ENCODE data around the gene DPM2.

The DPM2 gene

DNA sequence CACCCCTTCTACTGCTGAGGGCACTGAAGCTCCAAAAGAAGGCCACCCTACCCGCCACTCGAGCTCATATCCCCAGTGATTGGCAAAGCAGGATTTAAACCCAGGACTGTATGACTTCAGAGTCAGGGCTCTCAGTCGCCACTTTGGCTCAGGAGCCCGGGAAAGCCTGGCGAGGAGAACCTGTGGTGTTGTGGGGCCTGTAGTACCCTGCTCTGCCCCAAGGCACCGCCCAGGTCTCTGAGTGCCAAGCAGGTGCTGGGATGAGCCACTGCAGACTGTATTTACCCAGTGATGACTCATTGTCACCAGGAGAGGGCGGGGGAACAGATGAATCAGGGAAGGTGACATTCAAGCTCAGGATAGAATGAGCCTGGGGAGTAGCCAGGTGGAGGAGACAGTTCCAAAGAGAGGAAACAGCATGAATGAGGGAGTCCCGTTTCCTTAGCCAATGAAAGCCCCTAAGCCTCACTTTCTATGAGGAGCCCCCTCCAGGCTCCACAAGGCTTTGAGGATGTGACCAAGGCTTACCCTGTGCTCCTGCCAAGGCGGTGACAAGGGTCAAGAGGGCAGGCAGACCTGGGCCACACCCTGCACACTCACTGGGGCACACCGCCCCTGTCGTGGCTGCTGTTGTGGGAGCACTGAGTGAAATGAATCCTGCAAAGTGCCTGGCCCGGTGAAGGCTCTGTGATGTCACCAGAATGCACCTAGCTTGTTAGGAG lies 17.8 kb upstream of the DPM2 start:
- peak; percentile 50 to 74 for DNase-seq
- no peak for TF ChIP-seq GATA1 (IDR thresholded peaks at IDR 0.05; ENCODE audit: low read depth, low read length)
- TF ChIP-seq POLR2A (IDR thresholded peaks at IDR 0.05; ENCODE audit: low read length) = no peak

DNA sequence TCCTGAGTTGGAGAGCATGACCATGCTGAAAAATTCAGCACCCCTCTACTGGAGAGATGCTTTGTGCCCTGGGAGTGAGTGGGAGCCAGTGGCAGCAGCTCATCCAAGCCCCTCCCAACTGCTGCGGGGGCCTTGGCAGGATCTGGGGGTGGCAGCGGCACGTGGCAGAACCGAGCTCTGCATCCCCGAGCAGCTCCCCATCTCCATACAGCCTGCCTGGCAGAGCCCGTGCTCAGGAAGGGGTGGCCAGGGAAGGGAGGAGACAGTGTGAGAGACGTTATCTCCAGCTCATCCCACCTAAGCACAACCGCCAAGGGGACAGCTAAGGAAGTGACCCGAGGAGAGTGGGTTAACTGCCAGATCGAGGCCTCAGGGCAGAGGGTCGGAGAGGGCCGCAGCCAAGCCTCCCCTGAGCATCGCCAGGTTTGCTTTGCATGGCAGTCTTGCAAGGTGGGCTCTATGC lies 17.2 kb upstream of the DPM2 start:
- DNase-seq = no peak
- TF ChIP-seq POLR2A (IDR thresholded peaks at IDR 0.05; ENCODE audit: low read length) (no peak), GATA1 (IDR thresholded peaks at IDR 0.05; ENCODE audit: low read depth, low read length) (no peak)

DNA sequence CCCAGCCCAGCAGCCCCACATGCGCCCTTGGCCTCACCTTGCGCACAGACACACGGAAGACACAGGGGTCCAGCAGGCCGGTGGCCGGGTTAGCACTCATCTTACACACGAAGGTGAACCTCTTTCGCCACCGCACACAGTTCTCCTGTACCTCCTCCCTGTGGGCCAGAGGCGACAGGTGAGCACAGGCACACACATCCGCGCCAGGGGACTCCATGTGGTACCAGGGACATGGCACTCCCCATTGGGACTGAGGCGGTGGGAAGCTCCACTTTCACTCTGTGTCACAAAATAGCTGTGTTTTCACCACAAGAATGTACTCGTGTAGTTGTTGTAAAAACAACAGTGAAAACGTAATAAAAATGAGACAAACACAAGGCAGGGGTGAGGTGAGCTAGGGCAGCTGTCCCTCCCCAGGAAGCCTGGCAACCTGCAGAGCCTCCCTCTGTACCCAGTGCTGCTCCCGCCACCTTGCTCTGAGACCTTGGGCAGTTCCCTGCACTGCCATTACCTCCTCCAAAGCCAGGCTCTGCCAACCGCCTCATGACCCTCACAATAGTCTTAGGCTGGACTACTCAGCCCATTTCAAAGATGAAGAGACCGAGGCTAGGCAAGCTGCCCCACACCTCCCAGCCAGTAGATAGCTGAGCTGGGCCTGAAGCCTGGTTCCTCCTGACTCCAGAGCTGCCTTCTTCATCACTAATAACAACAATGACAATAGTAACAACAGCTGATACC lies 16.3 kb upstream of the DPM2 start:
- TF ChIP-seq POLR2A (IDR thresholded peaks at IDR 0.05; ENCODE audit: low read length) (no peak), GATA1 (IDR thresholded peaks at IDR 0.05; ENCODE audit: low read depth, low read length) (no peak)
- no peak for DNase-seq

- TF ChIP-seq GATA1 (IDR thresholded peaks at IDR 0.05; ENCODE audit: low read depth, low read length) (no peak), POLR2A (IDR thresholded peaks at IDR 0.05; ENCODE audit: low read length) (no peak)
- no peak for DNase-seq
Measured at GRCh38 chr9:127953154-127953553, 15.5 kb upstream of the DPM2 start.

GRCh38 chr9:127950513-127951289 lies 13.0 kb upstream of the DPM2 start:
- no peak for DNase-seq
- TF ChIP-seq GATA1 (IDR thresholded peaks at IDR 0.05; ENCODE audit: low read depth, low read length) = no peak
- no peak for TF ChIP-seq POLR2A (IDR thresholded peaks at IDR 0.05; ENCODE audit: low read length)

DNA sequence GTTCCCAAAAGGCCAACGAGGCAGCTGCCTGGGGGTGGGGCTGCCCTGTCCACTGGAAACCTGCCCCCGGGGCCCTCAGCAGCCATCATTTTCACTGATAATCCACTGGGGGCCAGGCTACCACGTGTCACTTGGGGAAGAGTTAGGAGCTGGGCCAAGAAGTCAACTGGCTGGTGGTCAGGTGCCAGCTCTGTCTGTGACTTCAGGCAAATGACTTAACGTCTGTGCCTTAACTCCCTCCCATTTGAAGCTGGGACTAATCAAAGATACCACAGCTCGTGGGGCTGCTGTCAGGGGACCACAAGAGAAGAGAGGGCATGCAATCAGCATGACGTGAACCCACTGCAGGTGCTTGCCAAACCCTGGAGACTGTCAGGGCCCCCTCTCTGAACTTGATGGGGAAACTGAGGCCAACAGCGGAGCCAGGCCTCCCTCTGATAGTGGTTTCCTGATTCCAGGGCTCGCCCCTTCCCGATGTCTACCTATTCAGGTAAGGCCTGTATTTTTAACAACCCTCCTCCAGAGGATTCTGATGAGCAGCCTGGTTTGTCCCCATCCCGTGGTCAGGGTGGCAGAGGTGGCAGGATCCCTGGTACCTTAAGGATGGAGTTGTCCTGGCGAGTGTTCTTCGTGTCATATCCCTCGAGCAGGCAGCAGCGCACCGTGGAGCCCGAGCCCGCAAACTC lies 12.3 kb upstream of the DPM2 start:
- TF ChIP-seq POLR2A (IDR thresholded peaks at IDR 0.05; ENCODE audit: low read length) = no peak
- no peak for TF ChIP-seq GATA1 (IDR thresholded peaks at IDR 0.05; ENCODE audit: low read depth, low read length)
- peak; percentile 72 to 76 for DNase-seq

- no peak for TF ChIP-seq GATA1 (IDR thresholded peaks at IDR 0.05; ENCODE audit: low read depth, low read length)
- no peak for TF ChIP-seq POLR2A (IDR thresholded peaks at IDR 0.05; ENCODE audit: low read length)
- no peak for DNase-seq
Measured at GRCh38 chr9:127947841-127948710, 10.4 kb upstream of the DPM2 start.

DNA sequence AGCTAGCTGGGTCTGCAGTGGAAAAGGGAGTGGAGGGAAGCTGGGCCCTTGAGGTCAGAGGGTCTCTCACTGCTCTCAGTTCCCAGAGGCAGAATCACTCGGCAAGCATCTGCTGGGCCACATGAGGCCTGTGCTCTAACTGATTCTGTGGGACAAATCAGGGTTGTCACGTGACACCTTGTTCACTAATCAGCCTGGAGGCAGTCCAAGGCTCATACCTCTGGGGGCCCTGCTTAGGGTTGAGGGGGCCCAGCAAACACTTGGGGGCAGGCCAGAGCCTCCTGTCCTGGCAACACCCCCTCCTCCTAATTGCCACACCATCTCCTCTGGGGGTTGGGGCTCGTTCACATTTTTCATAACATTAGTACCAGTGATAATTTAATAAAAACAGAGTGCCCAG lies 9.1 kb upstream of the DPM2 start:
- DNase-seq = peak; percentile 16 to 39
- no peak for TF ChIP-seq GATA1 (IDR thresholded peaks at IDR 0.05; ENCODE audit: low read depth, low read length)

GRCh38 chr9:127945942-127946341 lies 8.3 kb upstream of the DPM2 start:
- no peak for TF ChIP-seq GATA1 (IDR thresholded peaks at IDR 0.05; ENCODE audit: low read depth, low read length)
- no peak for TF ChIP-seq POLR2A (IDR thresholded peaks at IDR 0.05; ENCODE audit: low read length)
- no peak for DNase-seq

DNA sequence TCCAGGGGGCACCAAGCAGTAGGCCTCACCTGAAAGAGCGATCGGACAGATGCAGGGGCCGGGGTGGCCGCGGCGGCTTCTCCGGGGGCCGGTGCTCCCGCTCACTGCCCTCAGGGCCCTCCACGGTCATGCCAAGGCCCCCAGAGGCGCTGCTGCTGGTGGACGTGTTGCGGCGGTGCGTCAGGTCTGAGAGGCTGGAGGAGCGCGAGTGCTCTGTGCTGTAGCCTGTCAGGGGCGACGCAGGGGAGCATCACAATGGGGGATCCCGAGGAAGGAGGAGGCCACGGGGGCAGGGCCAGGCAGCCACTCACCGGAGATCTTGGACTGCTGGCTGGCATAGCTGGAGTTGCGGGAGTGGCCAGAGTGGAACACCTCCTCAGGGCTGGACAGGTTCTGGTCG lies 7.7 kb upstream of the DPM2 start:
- no peak for DNase-seq
- no peak for TF ChIP-seq GATA1 (IDR thresholded peaks at IDR 0.05; ENCODE audit: low read depth, low read length)
- TF ChIP-seq POLR2A (IDR thresholded peaks at IDR 0.05; ENCODE audit: low read length) = no peak

DNA sequence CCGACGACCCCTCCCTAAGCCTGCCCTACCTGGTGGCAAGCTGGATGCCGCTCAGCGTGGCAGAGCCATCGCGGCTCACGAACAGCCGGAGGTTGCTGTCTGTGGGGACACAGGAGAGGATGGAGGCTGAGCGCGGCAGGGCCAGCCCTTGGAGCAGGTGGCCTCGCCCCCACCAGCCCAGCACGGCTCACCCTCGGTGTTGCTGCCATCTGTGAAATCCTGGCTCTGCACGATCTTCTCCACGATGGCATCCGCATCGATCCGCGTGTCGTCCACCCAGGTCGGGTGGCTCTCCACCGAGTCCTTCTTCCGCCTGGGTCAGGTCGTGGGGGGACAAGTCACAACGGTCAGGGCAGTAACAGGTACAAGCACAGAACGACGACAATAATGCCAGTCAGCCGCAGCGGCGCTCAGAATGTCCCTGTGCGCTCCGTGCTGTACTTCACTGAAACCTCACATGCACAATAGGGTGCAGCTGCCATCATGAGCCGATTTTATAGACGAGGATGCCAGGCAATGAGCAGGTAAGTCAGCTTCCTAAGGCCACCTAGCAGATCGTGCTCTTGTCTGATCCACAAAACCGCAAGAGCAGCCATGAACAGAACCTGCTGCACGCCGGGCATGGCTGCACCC lies 7.0 kb upstream of the DPM2 start:
- no peak for DNase-seq
- TF ChIP-seq GATA1 (IDR thresholded peaks at IDR 0.05; ENCODE audit: low read depth, low read length) (no peak), POLR2A (IDR thresholded peaks at IDR 0.05; ENCODE audit: low read length) (no peak)

DNA sequence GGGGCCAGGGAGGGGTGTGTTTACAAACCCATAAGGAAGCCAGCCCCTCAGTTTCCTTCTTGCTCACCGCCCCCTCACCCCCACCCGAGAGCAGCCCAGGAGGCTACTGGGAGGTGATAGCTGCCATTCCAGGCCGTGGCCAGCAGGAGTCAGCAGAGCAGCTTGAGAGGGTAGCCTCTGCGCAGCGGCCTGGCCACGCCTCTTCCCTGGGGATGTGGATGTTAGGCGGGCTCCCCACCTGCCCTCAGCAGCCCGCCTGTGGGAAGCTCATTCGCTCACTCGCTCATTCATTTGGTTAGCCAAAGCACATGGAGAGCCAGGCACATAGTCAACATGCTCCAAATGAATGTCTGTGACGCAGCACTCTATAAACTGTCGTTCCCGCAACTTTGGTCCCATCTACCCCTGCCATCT lies 6.1 kb upstream of the DPM2 start:
- TF ChIP-seq POLR2A (IDR thresholded peaks at IDR 0.05; ENCODE audit: low read length) (no peak), GATA1 (IDR thresholded peaks at IDR 0.05; ENCODE audit: low read depth, low read length) (no peak)
- DNase-seq = peak; percentile 79 to 88
